HG03139 (cell line): Measurements from ENCODE around the gene SBF2.

Experiments
- ATAC-seq: cut with Tn5 transposase; IDR thresholded peaks from one replicate; pipeline ENCODE4 v1.9.1; 2021; ENCODE audit not compliant: unreplicated experiment

SBF2 gene

GRCh38 chr11:9736365-9736764 lies 557.7 kb downstream of the SBF2 start:
- no peak for ATAC-seq

- ATAC-seq, result no peak
Measured at GRCh38 chr11:9735919-9736318, 558.1 kb downstream of the SBF2 start.

- ATAC-seq, result no peak
Measured at GRCh38 chr11:9735236-9735635, 558.8 kb downstream of the SBF2 start.

GRCh38 chr11:9733212-9733611 lies 560.8 kb downstream of the SBF2 start:
- no peak for ATAC-seq

GRCh38 chr11:9732453-9732852 lies 561.6 kb downstream of the SBF2 start:
- no peak for ATAC-seq

- ATAC-seq, result no peak
Measured at GRCh38 chr11:9731256-9731655, 562.8 kb downstream of the SBF2 start.
